CD4-positive, alpha-beta T cell (primary cell): ENCODE measurements around the gene RBP4. TPM values are rescaled to one million over a fixed set of nuclear protein-coding genes. Genes with fewer than 3 reads are reported as not detected.
"Not testable (repeated sequence)": the region's sequence is repeated elsewhere in the genome, so short reads cannot be mapped to it uniquely, and the experiment has no call there.

Experiments used
- ATAC-seq: fragments of 200-7000 bp; cut with Tn5 transposase; one replicate; pipeline ENCODE4 v1.10.0; 2022; ENCODE audit warnings: mild to moderate bottlenecking; ENCODE audit not compliant: poor library complexity
- CTCF ChIA-PET: fragments of 350-600 bp; sonication (Branson Sonifier 250); formaldehyde crosslinking; loops from one replicate; lab custom pipeline; 2021; ENCODE audit warnings: antibody characterized with exemption, inconsistent platforms; lab: Charles Lee
- POLR2A ChIA-PET: fragments of 350-600 bp; sonication (Branson Sonifier 250); formaldehyde crosslinking; loops from one replicate; lab custom pipeline; 2021; ENCODE audit warnings: antibody characterized with exemption, inconsistent platforms; lab: Charles Lee
- DNase-seq, 14 experiments: peaks; one replicate each; pipeline ENCODE4 v3.0.0-alpha.2; 2013 to 2020; ENCODE audit warnings: mixed read lengths in 2 of 14
- H3K27ac ChIP-seq, 2 donors: one replicate each; pipeline versions ENCODE4 v1.5.1 to v1.7.0; 2013; ENCODE audit warnings: low read length in 2 of 2, low read depth in 1 of 2, mild to moderate bottlenecking in 1 of 2
- H3K27me3 ChIP-seq, 2 experiments: 1 replicate in 1 of 2; 2 replicates in 1 of 2; pipeline versions ENCODE4 v1.6.1 to v1.7.0; 2013; ENCODE audit warnings: low read length in 2 of 2, control low read depth in 1 of 2, mild to moderate bottlenecking in 1 of 2, moderate library complexity in 1 of 2; ENCODE audit not compliant: insufficient read depth in 2 of 2, control insufficient read depth in 1 of 2
- H3K36me3 ChIP-seq: one replicate; pipeline ENCODE4 v1.6.1; 2013; ENCODE audit warnings: low read length, control low read depth; ENCODE audit not compliant: insufficient read depth
- H3K4me1 ChIP-seq: one replicate; pipeline ENCODE4 v1.6.1; 2013; ENCODE audit warnings: low read length, control low read depth; ENCODE audit not compliant: insufficient read depth
- H3K4me3 ChIP-seq: one replicate; pipeline ENCODE4 v1.5.1; 2013; ENCODE audit warnings: mild to moderate bottlenecking, low read length, moderate library complexity
- H3K9me3 ChIP-seq, 2 experiments: 1 replicate in 1 of 2; 2 replicates in 1 of 2; pipeline versions ENCODE4 v1.6.1 to v1.7.0; 2013; ENCODE audit warnings: low read length in 2 of 2, mild to moderate bottlenecking in 2 of 2, control low read depth in 1 of 2, moderate library complexity in 1 of 2; ENCODE audit not compliant: control insufficient read depth in 1 of 2, insufficient read depth in 1 of 2
- H3K27ac Mint-ChIP-seq: one replicate; pipeline ENCODE4 v1.8.0; 2020; ENCODE audit warnings: mixed read lengths
- H3K27me3 Mint-ChIP-seq: one replicate; pipeline ENCODE4 v1.8.0; 2021; ENCODE audit warnings: mixed read lengths
- H3K36me3 Mint-ChIP-seq: one replicate; pipeline ENCODE4 v1.8.0; 2021; ENCODE audit warnings: low read depth, mixed read lengths
- H3K4me1 Mint-ChIP-seq: one replicate; pipeline ENCODE4 v1.8.0; 2021; ENCODE audit warnings: low read depth, mixed read lengths
- H3K4me3 Mint-ChIP-seq: one replicate; pipeline ENCODE4 v1.8.0; 2020; ENCODE audit warnings: mild to moderate bottlenecking, mixed read lengths
- H3K9me3 Mint-ChIP-seq: one replicate; pipeline ENCODE4 v1.8.0; 2020; ENCODE audit warnings: mixed read lengths
- CTCF ChIP-seq: fragments of 200-600 bp; IDR thresholded peaks from one replicate; pipeline ENCODE4 v1.8.0; 2022; ENCODE audit warnings: antibody characterized with exemption, mild to moderate bottlenecking
- intact Hi-C, 2 experiments: fragments of 100-400 bp; cut with DNase I in 1 of 2; cut with micrococcal nuclease in 1 of 2; formaldehyde crosslinking; loops; one replicate each; pipeline versions ENCODE4 v1.15.1 to v1.9.0; 2023 to 2025; cut with DNase I, micrococcal nuclease
- total RNA-seq, 174 experiments: library from RNA in 2 of 174; stranded (reverse) in 2 of 174; gene quantifications; one replicate each; pipeline ENCODE4 v1.2.3 and lab custom pipeline; 2021 to 2026

Gene RBP4
- total RNA-seq, 2 experiments from 2014 or later, result not detected

- H3K27me3 Mint-ChIP-seq, result peaks cover 14% of the 10 kb centered on the region
- DNase-seq (no peak), ATAC-seq (no peak)
- TF ChIP-seq CTCF, result no peak
- Histone ChIP-seq H3K27ac (no peak overlapping the region), H3K4me3 (no peak overlapping the region), H3K36me3 (no peaks in the 10 kb centered on the region), H3K27me3 (peaks cover 0 to 8% of the 10 kb centered on the region in 2 experiments), H3K9me3 (no peaks in the 10 kb centered on the region), H3K4me1 (no peaks in the 10 kb centered on the region)
- ChIA-PET POLR2A (no interaction called here), CTCF (no interaction called here)
- no peaks in the 10 kb centered on the region for H3K36me3 Mint-ChIP-seq
- no peak overlapping the region for H3K27ac Mint-ChIP-seq
- no peak overlapping the region for H3K4me3 Mint-ChIP-seq
- intact Hi-C loops, result loop anchor here in 1 of 2 experiments (5.0 kb wide), 1 partner anchor 312 kb away; no protein-coding TSS in a partner anchor
- no peaks in the 10 kb centered on the region for H3K9me3 Mint-ChIP-seq
- no peaks in the 10 kb centered on the region for H3K4me1 Mint-ChIP-seq
These were observed 50.4 kb downstream of the RBP4 start for GRCh38 chr10:93550606-93551005.

- TF ChIP-seq CTCF, result no peak
- H3K27me3 ChIP-seq, result peaks cover 0 to 2% of the 10 kb centered on the region in 2 experiments
- DNase-seq (no peak), ATAC-seq (no peak)
- intact Hi-C loops, result no loop called here
- ChIA-PET POLR2A (no interaction called here), CTCF (no interaction called here)
- no peak overlapping the region for H3K4me3 ChIP-seq
- no peaks in the 10 kb centered on the region for H3K4me1 ChIP-seq
- Mint-ChIP-seq H3K27ac (no peak overlapping the region), H3K9me3 (no peaks in the 10 kb centered on the region), H3K4me3 (no peak overlapping the region), H3K36me3 (no peaks in the 10 kb centered on the region), H3K4me1 (no peaks in the 10 kb centered on the region), H3K27me3 (peaks cover under 1% of the 10 kb centered on the region)
- no peaks in the 10 kb centered on the region for H3K36me3 ChIP-seq
- H3K9me3 ChIP-seq, result no peaks in the 10 kb centered on the region
- H3K27ac ChIP-seq, result no peak overlapping the region
These were observed 52.5 kb downstream of the RBP4 start for GRCh38 chr10:93548376-93549071.

GRCh38 chr10:93547522-93547921, 53.5 kb downstream of the RBP4 start:
- Histone ChIP-seq H3K4me1 (no peaks in the 10 kb centered on the region), H3K4me3 (no peak overlapping the region)
- H3K36me3 Mint-ChIP-seq, result no peaks in the 10 kb centered on the region

GRCh38 chr10:93546995-93547394, 54.0 kb downstream of the RBP4 start:
- POLR2A ChIA-PET, result not testable (repeated sequence)

More at GRCh38 chr10:93547522-93547921, 53.5 kb downstream of the RBP4 start:
- DNase-seq, result no peak
- H3K27ac Mint-ChIP-seq, result no peak overlapping the region
- POLR2A ChIA-PET, result no interaction called here
- no peak overlapping the region for H3K4me3 Mint-ChIP-seq
- no peak for ATAC-seq
- TF ChIP-seq CTCF, result no peak
- intact Hi-C loops, result no loop called here
- H3K27me3 Mint-ChIP-seq, result no peaks in the 10 kb centered on the region
- Histone ChIP-seq H3K9me3 (no peaks in the 10 kb centered on the region), H3K27me3 (peaks cover 0 to 2% of the 10 kb centered on the region in 2 experiments), H3K27ac (no peak overlapping the region), H3K36me3 (no peaks in the 10 kb centered on the region)
- no peaks in the 10 kb centered on the region for H3K4me1 Mint-ChIP-seq
- CTCF ChIA-PET, result no interaction called here
- no peaks in the 10 kb centered on the region for H3K9me3 Mint-ChIP-seq

More at GRCh38 chr10:93546995-93547394, 54.0 kb downstream of the RBP4 start:
- ATAC-seq, H3K27me3 Mint-ChIP-seq, H3K9me3 ChIP-seq, H3K4me3 Mint-ChIP-seq, H3K4me1 ChIP-seq, H3K36me3 Mint-ChIP-seq, H3K36me3 ChIP-seq, H3K4me3 ChIP-seq, H3K27ac Mint-ChIP-seq, H3K4me1 Mint-ChIP-seq, H3K27me3 ChIP-seq, DNase-seq, H3K27ac ChIP-seq, CTCF ChIA-PET, H3K9me3 Mint-ChIP-seq, intact Hi-C loops: not testable (repeated sequence)
